ENCODE results near the gene ANKRD26.

Gene ANKRD26

GRCh38 chr10:27099916-27100812 lies at the start of gene ANKRD26:
Gene ANKRD26 (minus strand): TSS chr10:27100494. CDS start chr10:27100326, 168 bp downstream.
- peak within 1 kb of the TSS; percentile 88 for H3K27ac ChIP-seq
- H3K4me2 ChIP-seq: peak within 1 kb of the TSS; percentile 98
- H3K27me3 ChIP-seq: no peaks in the 10 kb centered on the region
- peaks cover 23% of the 10 kb centered on the region for H3K4me1 ChIP-seq
- TF ChIP-seq Cebpa-rat (IDR thresholded peaks at IDR 0.05): no peak
- peak within 1 kb of the TSS; percentile 85 for H3K9ac ChIP-seq
- no peaks in the 10 kb centered on the region for H3K9me3 ChIP-seq
- peaks cover 4% of the 10 kb centered on the region for H3K36me3 ChIP-seq
- peak within 1 kb of the TSS; percentile 72 for H3K4me3 ChIP-seq
- no peaks in the 10 kb centered on the region for H4K20me1 ChIP-seq

GRCh38 chr10:27147701-27148100 lies 47.4 kb upstream of the ANKRD26 start:
- Histone ChIP-seq H3K4me3 (no peak overlapping the region), H3K9ac (no peak overlapping the region), H3K9me3 (no peaks in the 10 kb centered on the region), H3K36me3 (peaks cover 86% of the 10 kb centered on the region), H3K27me3 (no peaks in the 10 kb centered on the region), H3K27ac (no peak overlapping the region), H3K4me1 (peaks cover 7% of the 10 kb centered on the region), H4K20me1 (peaks cover 95% of the 10 kb centered on the region), H3K4me2 (no peak overlapping the region)
- no peak for TF ChIP-seq Cebpa-rat (IDR thresholded peaks at IDR 0.05)

GRCh38 chr10:27145937-27146336 lies 45.6 kb upstream of the ANKRD26 start:
- Histone ChIP-seq H3K27me3 (no peaks in the 10 kb centered on the region), H3K4me3 (no peak overlapping the region), H4K20me1 (peaks cover 78% of the 10 kb centered on the region), H3K4me1 (no peaks in the 10 kb centered on the region), H3K4me2 (no peak overlapping the region), H3K9ac (no peak overlapping the region), H3K9me3 (no peaks in the 10 kb centered on the region), H3K27ac (no peak overlapping the region), H3K36me3 (peaks cover 98% of the 10 kb centered on the region)
- no peak for TF ChIP-seq Cebpa-rat (IDR thresholded peaks at IDR 0.05)

- no peak overlapping the region for H3K27ac ChIP-seq
- no peaks in the 10 kb centered on the region for H3K4me1 ChIP-seq
- H3K9me3 ChIP-seq: no peaks in the 10 kb centered on the region
- H3K4me3 ChIP-seq: no peak overlapping the region
- peaks cover 95% of the 10 kb centered on the region for H3K36me3 ChIP-seq
- peaks cover 61% of the 10 kb centered on the region for H4K20me1 ChIP-seq
- H3K27me3 ChIP-seq: no peaks in the 10 kb centered on the region
- no peak for TF ChIP-seq Cebpa-rat (IDR thresholded peaks at IDR 0.05)
- no peak overlapping the region for H3K9ac ChIP-seq
- H3K4me2 ChIP-seq: no peak overlapping the region
Observed at GRCh38 chr10:27143686-27144085, 43.4 kb upstream of the ANKRD26 start.

GRCh38 chr10:27138277-27138676 lies 38.0 kb upstream of the ANKRD26 start:
- Histone ChIP-seq H3K9ac (no peak overlapping the region), H3K4me2 (no peak overlapping the region), H3K4me1 (no peaks in the 10 kb centered on the region), H3K9me3 (no peaks in the 10 kb centered on the region), H3K27me3 (no peaks in the 10 kb centered on the region), H3K27ac (no peak overlapping the region), H3K4me3 (no peak overlapping the region), H3K36me3 (peaks cover 80% of the 10 kb centered on the region), H4K20me1 (peaks cover 31% of the 10 kb centered on the region)
- no peak for TF ChIP-seq Cebpa-rat (IDR thresholded peaks at IDR 0.05)

- no peaks in the 10 kb centered on the region for H3K27me3 ChIP-seq
- no peaks in the 10 kb centered on the region for H3K9me3 ChIP-seq
- no peak overlapping the region for H3K4me3 ChIP-seq
- H3K27ac ChIP-seq: no peak overlapping the region
- H3K9ac ChIP-seq: no peak overlapping the region
- H3K36me3 ChIP-seq: peaks cover 82% of the 10 kb centered on the region
- H3K4me1 ChIP-seq: no peaks in the 10 kb centered on the region
- H4K20me1 ChIP-seq: peaks cover 38% of the 10 kb centered on the region
- no peak overlapping the region for H3K4me2 ChIP-seq
- no peak for TF ChIP-seq Cebpa-rat (IDR thresholded peaks at IDR 0.05)
Observed at GRCh38 chr10:27134371-27134770, 34.1 kb upstream of the ANKRD26 start.

GRCh38 chr10:27108165-27108564 lies 7.9 kb upstream of the ANKRD26 start:
- Histone ChIP-seq H3K27me3 (no peaks in the 10 kb centered on the region), H3K36me3 (peaks cover 75% of the 10 kb centered on the region), H3K9me3 (no peaks in the 10 kb centered on the region), H3K4me1 (no peaks in the 10 kb centered on the region), H3K4me2 (no peak overlapping the region), H3K4me3 (no peak overlapping the region), H4K20me1 (no peaks in the 10 kb centered on the region; the same call in 1 of the 2 replicates), H3K9ac (no peak overlapping the region), H3K27ac (no peak overlapping the region)
- no peak for TF ChIP-seq Cebpa-rat (IDR thresholded peaks at IDR 0.05)

GRCh38 chr10:27104919-27105318 lies 4.6 kb upstream of the ANKRD26 start:
- H3K27ac ChIP-seq: no peak overlapping the region
- no peak overlapping the region for H3K4me3 ChIP-seq
- no peak overlapping the region for H3K9ac ChIP-seq
- H3K4me2 ChIP-seq: no peak overlapping the region
- H3K9me3 ChIP-seq: no peaks in the 10 kb centered on the region
- no peaks in the 10 kb centered on the region for H3K27me3 ChIP-seq
- no peak for TF ChIP-seq Cebpa-rat (IDR thresholded peaks at IDR 0.05)
- H3K4me1 ChIP-seq: peaks cover 12% of the 10 kb centered on the region
- H3K36me3 ChIP-seq: peaks cover 42% of the 10 kb centered on the region
- H4K20me1 ChIP-seq: no peaks in the 10 kb centered on the region

GRCh38 chr10:27100813-27101347 lies 586 bp upstream of the ANKRD26 start:
- H3K27me3 ChIP-seq: no peaks in the 10 kb centered on the region
- H3K9ac ChIP-seq: peak overlapping the region; percentile 85
- H3K4me2 ChIP-seq: peak overlapping the region; percentile 98
- peak overlapping the region; percentile 88 for H3K27ac ChIP-seq
- no peaks in the 10 kb centered on the region for H4K20me1 ChIP-seq
- TF ChIP-seq Cebpa-rat (IDR thresholded peaks at IDR 0.05): no peak
- peaks cover 11% of the 10 kb centered on the region for H3K36me3 ChIP-seq
- H3K4me3 ChIP-seq: peak overlapping the region; percentile 72
- no peaks in the 10 kb centered on the region for H3K9me3 ChIP-seq
- H3K4me1 ChIP-seq: peaks cover 23% of the 10 kb centered on the region

- Histone ChIP-seq H3K4me3 (peak overlapping the region; percentile 72), H4K20me1 (no peaks in the 10 kb centered on the region), H3K27me3 (no peaks in the 10 kb centered on the region), H3K36me3 (no peaks in the 10 kb centered on the region), H3K27ac (peak overlapping the region; percentile 88), H3K9ac (peak overlapping the region; percentile 85), H3K4me2 (peak overlapping the region; percentile 98), H3K9me3 (no peaks in the 10 kb centered on the region), H3K4me1 (peaks cover 23% of the 10 kb centered on the region)
- no peak for TF ChIP-seq Cebpa-rat (IDR thresholded peaks at IDR 0.05)
Observed at GRCh38 chr10:27099448-27099847, 846 bp downstream of the ANKRD26 start.

All from BLaER1 (cell line).